Panc1 (cell line): ENCODE results near the gene SPSB1.

Experiments
- TF ChIP-seq, protein P1 (sequence below): fragments of 450-650 bp; IDR thresholded peaks from 2 replicates; pipeline ENCODE4 v1.5.1; 2017; ENCODE audit warnings: mild to moderate bottlenecking
- TF ChIP-seq, protein P2 (sequence below), 2 experiments: IDR thresholded peaks; 2 replicates each; pipeline ENCODE4 v1.6.1; 2011 to 2012; ENCODE audit warnings: low read depth in 2 of 2, control low read depth in 1 of 2, low read length in 1 of 2, mild to moderate bottlenecking in 1 of 2, moderate library complexity in 1 of 2; ENCODE audit not compliant: insufficient read depth in 1 of 2

- TF ChIP-seq, protein P1, sequence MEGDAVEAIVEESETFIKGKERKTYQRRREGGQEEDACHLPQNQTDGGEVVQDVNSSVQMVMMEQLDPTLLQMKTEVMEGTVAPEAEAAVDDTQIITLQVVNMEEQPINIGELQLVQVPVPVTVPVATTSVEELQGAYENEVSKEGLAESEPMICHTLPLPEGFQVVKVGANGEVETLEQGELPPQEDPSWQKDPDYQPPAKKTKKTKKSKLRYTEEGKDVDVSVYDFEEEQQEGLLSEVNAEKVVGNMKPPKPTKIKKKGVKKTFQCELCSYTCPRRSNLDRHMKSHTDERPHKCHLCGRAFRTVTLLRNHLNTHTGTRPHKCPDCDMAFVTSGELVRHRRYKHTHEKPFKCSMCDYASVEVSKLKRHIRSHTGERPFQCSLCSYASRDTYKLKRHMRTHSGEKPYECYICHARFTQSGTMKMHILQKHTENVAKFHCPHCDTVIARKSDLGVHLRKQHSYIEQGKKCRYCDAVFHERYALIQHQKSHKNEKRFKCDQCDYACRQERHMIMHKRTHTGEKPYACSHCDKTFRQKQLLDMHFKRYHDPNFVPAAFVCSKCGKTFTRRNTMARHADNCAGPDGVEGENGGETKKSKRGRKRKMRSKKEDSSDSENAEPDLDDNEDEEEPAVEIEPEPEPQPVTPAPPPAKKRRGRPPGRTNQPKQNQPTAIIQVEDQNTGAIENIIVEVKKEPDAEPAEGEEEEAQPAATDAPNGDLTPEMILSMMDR: no peak
- TF ChIP-seq, protein P2, sequence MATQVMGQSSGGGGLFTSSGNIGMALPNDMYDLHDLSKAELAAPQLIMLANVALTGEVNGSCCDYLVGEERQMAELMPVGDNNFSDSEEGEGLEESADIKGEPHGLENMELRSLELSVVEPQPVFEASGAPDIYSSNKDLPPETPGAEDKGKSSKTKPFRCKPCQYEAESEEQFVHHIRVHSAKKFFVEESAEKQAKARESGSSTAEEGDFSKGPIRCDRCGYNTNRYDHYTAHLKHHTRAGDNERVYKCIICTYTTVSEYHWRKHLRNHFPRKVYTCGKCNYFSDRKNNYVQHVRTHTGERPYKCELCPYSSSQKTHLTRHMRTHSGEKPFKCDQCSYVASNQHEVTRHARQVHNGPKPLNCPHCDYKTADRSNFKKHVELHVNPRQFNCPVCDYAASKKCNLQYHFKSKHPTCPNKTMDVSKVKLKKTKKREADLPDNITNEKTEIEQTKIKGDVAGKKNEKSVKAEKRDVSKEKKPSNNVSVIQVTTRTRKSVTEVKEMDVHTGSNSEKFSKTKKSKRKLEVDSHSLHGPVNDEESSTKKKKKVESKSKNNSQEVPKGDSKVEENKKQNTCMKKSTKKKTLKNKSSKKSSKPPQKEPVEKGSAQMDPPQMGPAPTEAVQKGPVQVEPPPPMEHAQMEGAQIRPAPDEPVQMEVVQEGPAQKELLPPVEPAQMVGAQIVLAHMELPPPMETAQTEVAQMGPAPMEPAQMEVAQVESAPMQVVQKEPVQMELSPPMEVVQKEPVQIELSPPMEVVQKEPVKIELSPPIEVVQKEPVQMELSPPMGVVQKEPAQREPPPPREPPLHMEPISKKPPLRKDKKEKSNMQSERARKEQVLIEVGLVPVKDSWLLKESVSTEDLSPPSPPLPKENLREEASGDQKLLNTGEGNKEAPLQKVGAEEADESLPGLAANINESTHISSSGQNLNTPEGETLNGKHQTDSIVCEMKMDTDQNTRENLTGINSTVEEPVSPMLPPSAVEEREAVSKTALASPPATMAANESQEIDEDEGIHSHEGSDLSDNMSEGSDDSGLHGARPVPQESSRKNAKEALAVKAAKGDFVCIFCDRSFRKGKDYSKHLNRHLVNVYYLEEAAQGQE (IDR thresholded peaks at IDR 0.05; ENCODE audit: insufficient read depth in 1 of 2, low read depth in 2 of 2, low read length in 1 of 2): no peak
These were observed 18.8 kb downstream of the SPSB1 start for GRCh38 chr1:9311479-9311878.
